ENCODE results near the gene ASIC4. TPM values are rescaled to one million over a fixed set of nuclear protein-coding genes. Genes with fewer than 3 reads are reported as not detected.

Gene ASIC4
- total RNA-seq, 1 experiment from 2014 or later: 0.45 TPM

DNA sequence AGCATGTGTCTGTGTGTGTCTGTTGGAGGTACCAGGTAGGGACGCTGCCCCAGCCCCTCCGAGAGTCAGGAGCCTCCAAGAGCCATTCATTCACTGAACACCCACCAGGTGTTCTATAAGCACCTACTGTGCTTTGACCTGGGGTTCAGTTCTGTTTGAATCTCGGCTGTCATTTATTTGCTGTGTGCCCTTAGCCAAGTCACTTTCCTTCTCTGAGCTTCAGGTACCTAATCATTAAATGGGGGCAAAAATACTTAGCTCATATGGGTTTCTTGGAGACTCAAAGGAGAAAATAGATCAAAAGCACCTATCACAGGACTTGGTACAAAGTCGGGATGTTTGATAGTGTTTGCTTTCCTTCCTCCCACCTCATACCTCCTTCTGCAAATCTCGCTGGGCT, 13.2 kb downstream of the ASIC4 start:
- intact Hi-C loops (cut with micrococcal nuclease; ENCODE audit: unreplicated experiment): no loop called here
- DNase-seq (ENCODE audit: low spot score): no peak
- TF ChIP-seq EZH2 (IDR thresholded peaks at IDR 0.05; ENCODE audit: borderline replicate concordance, low read depth, low read length, poor library complexity, severe bottlenecking): no peak
- TF ChIP-seq, protein P1, sequence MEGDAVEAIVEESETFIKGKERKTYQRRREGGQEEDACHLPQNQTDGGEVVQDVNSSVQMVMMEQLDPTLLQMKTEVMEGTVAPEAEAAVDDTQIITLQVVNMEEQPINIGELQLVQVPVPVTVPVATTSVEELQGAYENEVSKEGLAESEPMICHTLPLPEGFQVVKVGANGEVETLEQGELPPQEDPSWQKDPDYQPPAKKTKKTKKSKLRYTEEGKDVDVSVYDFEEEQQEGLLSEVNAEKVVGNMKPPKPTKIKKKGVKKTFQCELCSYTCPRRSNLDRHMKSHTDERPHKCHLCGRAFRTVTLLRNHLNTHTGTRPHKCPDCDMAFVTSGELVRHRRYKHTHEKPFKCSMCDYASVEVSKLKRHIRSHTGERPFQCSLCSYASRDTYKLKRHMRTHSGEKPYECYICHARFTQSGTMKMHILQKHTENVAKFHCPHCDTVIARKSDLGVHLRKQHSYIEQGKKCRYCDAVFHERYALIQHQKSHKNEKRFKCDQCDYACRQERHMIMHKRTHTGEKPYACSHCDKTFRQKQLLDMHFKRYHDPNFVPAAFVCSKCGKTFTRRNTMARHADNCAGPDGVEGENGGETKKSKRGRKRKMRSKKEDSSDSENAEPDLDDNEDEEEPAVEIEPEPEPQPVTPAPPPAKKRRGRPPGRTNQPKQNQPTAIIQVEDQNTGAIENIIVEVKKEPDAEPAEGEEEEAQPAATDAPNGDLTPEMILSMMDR (conservative IDR thresholded peaks at IDR 0.05; ENCODE audit: low read depth, low read length): no peak
- peaks cover 8% of the 10 kb centered on the region for H3K4me1 ChIP-seq (ENCODE audit: insufficient read depth, low read length, poor library complexity, severe bottlenecking)
- H3K4me3 ChIP-seq (ENCODE audit: low read depth, low read length, poor library complexity, severe bottlenecking): no peak overlapping the region
- no peaks in the 10 kb centered on the region for H3K36me3 ChIP-seq (ENCODE audit: insufficient read depth, low read length, poor library complexity, severe bottlenecking)
- ChIA-PET CTCF (interaction anchor here (0.5 to 1.6 kb wide), 3 partner anchors 16 to 124 kb away, joined by 4 to 6 read pairs (median 5); no protein-coding TSS in a partner anchor), POLR2A (ENCODE audit: low non-redundant PET) (no interaction called here)
- H3K9me3 ChIP-seq (ENCODE audit: low read depth, low read length, poor library complexity, severe bottlenecking): no peaks in the 10 kb centered on the region
- BruUV-seq (replicated peaks): no TSS peak
- no peaks in the 10 kb centered on the region for H3K27me3 ChIP-seq (replicated peaks; ENCODE audit: insufficient read depth, low read depth, low read length, poor library complexity)
- no peak overlapping the region for H3K27ac ChIP-seq (ENCODE audit: low read depth, low read length, poor library complexity, severe bottlenecking)

DNA sequence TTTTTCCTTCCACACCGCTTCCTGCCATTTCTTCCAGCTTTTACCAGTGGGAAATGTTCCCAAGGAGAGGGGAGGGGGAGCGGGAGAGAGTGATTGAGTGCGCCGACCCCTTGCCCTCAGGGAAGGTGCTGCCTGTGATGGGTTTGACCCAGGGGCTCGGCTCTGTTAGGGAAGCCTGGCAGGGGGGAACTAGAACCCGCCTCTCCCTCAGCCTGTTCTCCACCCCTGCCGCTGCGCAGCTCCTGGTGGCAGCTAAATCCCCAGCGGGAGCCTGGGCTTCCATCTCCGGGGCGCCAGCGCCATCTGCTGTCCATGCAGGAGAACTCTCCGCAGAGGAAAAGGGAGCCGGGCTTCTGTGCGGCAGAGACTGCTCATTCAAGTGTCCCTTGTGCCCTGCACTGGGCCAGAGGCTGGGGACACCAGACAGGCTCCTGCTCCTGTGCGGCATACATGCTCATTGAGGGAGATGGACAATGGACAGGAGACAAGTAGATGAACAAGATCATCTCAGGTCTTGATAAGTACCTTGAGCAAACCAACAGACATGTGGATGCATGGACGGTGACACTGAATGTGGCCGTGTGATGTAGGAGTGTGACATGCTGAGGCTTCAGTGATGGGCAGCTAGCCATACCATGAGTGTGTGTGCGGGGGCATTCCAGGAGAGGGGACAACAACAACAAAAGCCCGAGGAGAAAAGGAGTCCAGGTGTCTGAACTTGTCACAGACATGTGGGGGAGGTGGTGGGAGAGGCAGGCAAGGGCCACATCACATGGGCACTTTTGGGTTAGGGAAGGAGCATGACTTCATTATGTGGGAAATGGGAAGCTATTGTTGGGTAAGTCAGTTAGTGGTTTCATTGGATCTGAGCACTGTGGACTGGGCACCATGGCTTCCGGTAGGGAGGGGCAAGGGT, 16.0 kb downstream of the ASIC4 start:
- Histone ChIP-seq H3K4me3 (ENCODE audit: low read depth, low read length, poor library complexity, severe bottlenecking) (peak overlapping the region; percentile 20), H3K27me3 (replicated peaks; ENCODE audit: insufficient read depth, low read depth, low read length, poor library complexity) (no peaks in the 10 kb centered on the region), H3K27ac (ENCODE audit: low read depth, low read length, poor library complexity, severe bottlenecking) (no peak overlapping the region), H3K9me3 (ENCODE audit: low read depth, low read length, poor library complexity, severe bottlenecking) (no peaks in the 10 kb centered on the region), H3K36me3 (ENCODE audit: insufficient read depth, low read length, poor library complexity, severe bottlenecking) (no peaks in the 10 kb centered on the region), H3K4me1 (ENCODE audit: insufficient read depth, low read length, poor library complexity, severe bottlenecking) (peaks cover 3% of the 10 kb centered on the region)
- TF ChIP-seq, protein P1 (conservative IDR thresholded peaks at IDR 0.05; ENCODE audit: low read depth, low read length): peak; percentile 95
- TF ChIP-seq EZH2 (IDR thresholded peaks at IDR 0.05; ENCODE audit: borderline replicate concordance, low read depth, low read length, poor library complexity, severe bottlenecking): no peak
- intact Hi-C loops (cut with micrococcal nuclease; ENCODE audit: unreplicated experiment): loop anchor here (1.0 kb wide), 3 partner anchors 35 to 127 kb away; no protein-coding TSS in a partner anchor
- BruUV-seq (replicated peaks): no TSS peak
- DNase-seq (ENCODE audit: low spot score): peak; percentile 91
- POLR2A ChIA-PET (ENCODE audit: low non-redundant PET): no interaction called here
- CTCF ChIA-PET: interaction anchor here (0.6 to 3.3 kb wide), 25 partner anchors 9 to 253 kb away, joined by 3 to 101 read pairs (median 5); partner anchors contain the start of genes ASIC4, CHPF, DNPEP and GMPPA

DNA sequence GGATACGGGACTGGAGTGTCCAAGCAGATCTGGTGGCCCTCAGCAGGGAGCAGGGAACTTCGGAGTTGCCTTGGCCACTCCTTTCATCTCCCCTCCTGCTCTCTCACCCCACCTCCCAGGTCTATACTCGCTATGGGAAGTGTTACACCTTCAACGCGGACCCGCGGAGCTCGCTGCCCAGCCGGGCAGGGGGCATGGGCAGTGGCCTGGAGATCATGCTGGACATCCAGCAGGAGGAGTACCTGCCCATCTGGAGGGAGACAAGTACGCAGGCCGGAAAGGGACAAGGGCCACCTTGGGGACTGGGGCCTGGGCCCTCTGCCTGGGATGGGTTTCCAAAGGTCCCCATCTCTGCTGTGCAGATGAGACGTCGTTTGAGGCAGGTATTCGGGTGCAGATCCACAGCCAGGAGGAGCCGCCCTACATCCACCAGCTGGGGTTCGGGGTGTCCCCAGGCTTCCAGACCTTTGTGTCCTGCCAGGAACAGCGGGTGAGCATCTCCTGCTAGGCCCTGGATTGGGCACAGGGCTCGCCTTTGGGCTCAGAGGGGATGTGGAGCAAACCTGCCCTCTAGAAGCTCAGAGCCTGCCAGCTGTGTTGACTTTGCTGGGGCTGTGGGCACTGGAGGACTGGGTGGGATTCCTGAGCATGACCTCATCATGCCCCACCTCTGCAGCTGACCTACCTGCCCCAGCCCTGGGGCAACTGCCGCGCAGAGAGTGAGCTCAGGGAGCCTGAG, 17.5 kb downstream of the ASIC4 start:
- H3K4me3 ChIP-seq (ENCODE audit: low read depth, low read length, poor library complexity, severe bottlenecking): no peak overlapping the region
- no peak for TF ChIP-seq EZH2 (IDR thresholded peaks at IDR 0.05; ENCODE audit: borderline replicate concordance, low read depth, low read length, poor library complexity, severe bottlenecking)
- TF ChIP-seq, protein P1 (conservative IDR thresholded peaks at IDR 0.05; ENCODE audit: low read depth, low read length): no peak
- ChIA-PET POLR2A (ENCODE audit: low non-redundant PET) (no interaction called here), CTCF (interaction anchor here (0.5 to 3.3 kb wide), 2 partner anchors 35 to 144 kb away, joined by 5 to 101 read pairs; partner anchors contain the start of genes DNPEP and GMPPA)
- no TSS peak for BruUV-seq (replicated peaks)
- no peaks in the 10 kb centered on the region for H3K36me3 ChIP-seq (ENCODE audit: insufficient read depth, low read length, poor library complexity, severe bottlenecking)
- intact Hi-C loops (cut with micrococcal nuclease; ENCODE audit: unreplicated experiment): no loop called here
- no peaks in the 10 kb centered on the region for H3K27me3 ChIP-seq (replicated peaks; ENCODE audit: insufficient read depth, low read depth, low read length, poor library complexity)
- H3K9me3 ChIP-seq (ENCODE audit: low read depth, low read length, poor library complexity, severe bottlenecking): no peaks in the 10 kb centered on the region
- DNase-seq (ENCODE audit: low spot score): no peak
- H3K27ac ChIP-seq (ENCODE audit: low read depth, low read length, poor library complexity, severe bottlenecking): no peak overlapping the region
- peaks cover 3% of the 10 kb centered on the region for H3K4me1 ChIP-seq (ENCODE audit: insufficient read depth, low read length, poor library complexity, severe bottlenecking)

Data from A673 (cell line).